ENCODE data around the gene KCNS1.
"Not testable (repeated sequence)": the region's sequence is repeated elsewhere in the genome, so short reads cannot be mapped to it uniquely, and the experiment has no call there.

Gene KCNS1, protein sequence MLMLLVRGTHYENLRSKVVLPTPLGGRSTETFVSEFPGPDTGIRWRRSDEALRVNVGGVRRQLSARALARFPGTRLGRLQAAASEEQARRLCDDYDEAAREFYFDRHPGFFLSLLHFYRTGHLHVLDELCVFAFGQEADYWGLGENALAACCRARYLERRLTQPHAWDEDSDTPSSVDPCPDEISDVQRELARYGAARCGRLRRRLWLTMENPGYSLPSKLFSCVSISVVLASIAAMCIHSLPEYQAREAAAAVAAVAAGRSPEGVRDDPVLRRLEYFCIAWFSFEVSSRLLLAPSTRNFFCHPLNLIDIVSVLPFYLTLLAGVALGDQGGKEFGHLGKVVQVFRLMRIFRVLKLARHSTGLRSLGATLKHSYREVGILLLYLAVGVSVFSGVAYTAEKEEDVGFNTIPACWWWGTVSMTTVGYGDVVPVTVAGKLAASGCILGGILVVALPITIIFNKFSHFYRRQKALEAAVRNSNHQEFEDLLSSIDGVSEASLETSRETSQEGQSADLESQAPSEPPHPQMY

DNA sequence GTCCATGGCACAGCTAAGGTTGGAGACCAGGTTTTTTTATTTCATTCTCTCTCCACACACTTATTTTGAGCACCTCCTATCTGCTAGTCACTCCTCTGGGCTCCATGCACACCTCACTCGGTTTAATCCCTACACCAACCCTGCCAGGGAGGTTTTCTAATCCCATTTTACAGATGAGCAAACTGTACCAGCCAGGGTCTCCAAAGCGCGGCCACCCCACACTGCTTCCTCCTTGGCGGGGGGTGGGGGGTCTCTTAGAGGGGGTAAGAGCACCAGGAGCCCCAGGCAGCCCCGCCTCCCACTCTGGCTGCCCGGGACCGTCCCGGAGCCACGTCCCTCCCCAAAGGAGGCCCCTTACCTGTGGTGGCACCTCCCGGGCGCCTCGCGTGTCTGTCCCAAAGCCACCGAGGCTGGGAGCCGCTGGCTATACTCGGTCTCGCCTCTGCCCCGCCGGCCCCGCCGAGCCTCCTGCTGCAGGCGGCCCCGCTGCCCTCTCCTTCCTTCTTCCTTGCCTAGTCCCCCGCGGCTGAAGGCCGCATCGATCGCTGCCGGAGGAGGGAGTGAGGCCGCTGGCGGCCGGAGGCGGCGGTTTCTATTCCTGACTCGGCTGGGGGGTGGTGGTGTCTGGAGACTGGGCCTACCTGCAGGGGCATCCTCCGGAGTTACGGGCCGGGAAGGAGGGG lies at the start of gene KCNS1:
Gene KCNS1, minus strand, starts transcription at position 565 of the 683 bp plus-strand sequence. CDS start 1,891 bp downstream, outside the sequence.
- DNase-seq (ENCODE audit: low spot score), result no peak

DNA sequence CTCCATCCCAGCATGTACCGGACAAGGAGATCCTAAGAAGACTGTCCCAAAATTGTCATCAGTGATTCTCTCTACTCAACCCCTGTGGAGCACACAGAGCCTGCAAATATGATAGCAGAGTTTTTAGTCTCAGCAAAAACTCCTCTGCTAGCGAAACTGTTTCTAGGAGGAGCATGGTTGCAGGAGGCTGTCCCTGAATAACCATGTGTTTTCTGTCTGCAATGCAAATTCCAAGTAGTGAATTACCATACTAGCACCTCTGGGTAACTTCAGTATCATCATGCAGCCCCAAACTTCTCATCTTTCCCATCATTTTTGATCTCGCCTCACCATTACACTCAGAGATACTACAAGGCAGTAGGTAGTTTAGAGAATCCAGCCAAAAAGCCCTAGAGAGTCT lies 48.1 kb upstream of the KCNS1 start:
- DNase-seq (ENCODE audit: low spot score), result no peak

DNA sequence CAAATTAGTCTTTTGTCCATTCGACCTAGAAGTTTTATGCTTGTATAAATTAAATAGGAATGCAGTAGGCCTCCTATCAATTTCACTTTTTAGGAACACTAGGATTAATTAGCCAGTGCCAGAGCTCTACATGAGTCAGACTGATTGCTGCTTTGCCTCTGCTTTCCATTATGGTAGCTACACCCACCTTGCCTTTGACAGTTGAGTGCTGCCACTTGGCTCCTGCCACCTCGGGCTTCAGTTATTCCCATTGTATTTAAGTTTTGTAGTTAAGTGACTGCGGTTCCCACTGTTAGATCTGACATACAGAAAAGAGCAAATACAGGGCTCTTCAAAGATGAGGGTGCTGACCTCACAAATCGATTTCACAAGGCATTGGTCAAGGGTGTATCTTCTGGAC lies 39.9 kb upstream of the KCNS1 start:
- no peak for DNase-seq (ENCODE audit: low spot score)

DNA sequence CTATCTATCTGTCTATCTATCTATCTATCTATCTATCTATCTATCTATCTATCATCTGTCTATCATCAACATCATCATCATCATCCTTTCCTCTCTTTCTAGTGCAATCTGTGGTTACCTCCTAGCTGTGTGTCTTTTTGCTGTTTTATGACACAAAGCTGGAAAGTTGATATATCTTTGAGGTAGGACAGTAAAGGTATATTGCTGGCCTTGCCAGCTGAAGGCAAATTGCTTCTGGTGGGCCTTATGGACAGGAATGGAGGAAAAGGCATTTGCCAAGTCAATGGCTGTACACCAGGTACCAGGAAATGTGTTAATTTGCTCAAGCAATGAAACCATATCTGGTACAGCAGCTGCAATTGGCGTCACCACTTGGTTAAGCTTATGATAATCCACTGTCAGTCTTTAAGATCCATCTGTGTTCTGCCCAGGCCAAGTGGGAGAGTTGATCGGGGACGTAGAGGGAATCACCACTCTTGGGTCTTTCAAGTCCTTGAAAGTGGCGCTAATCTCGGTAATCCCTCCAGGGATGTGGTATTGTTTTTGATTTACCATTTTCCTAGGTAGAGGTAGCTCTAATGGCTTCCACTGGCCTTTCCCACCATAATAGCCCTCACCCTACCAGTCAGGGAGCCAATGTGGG lies 38.9 kb upstream of the KCNS1 start:
- not testable (repeated sequence) for DNase-seq (ENCODE audit: low spot score)

DNA sequence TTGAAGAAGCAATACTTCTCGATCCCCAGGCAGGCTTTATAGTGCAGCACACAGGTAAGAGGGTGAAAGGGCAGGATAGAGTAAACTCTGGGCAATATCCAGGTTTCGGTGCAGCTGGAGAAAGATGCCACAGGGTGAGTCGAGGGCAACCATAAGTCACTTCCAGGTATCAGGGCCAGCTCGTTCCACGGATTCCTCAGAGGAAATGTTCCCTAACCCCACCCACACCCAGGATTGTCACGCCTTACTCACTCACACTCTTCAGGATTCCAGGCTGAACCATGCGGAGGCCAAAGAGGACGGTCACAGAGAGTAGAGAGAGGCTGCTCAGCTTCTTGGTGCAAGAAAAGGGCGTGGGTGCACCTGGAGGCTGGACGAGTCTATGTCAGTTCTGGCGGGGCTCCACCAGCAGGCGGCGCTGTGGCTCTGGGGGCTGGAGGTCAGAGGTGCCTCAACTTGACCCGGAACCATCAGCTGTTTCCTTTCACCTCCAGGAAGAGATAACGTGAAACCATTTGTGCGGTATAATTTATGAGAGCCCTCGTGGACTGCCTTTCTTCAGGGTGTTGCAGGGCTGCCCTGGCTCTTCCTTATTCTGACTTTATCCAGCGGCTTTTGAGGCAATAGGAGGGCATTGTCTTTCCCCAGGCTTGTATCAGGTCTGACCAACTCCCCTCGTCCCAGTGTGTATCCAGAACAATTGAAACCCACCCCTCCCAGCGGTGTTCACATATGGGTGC lies 37.8 kb upstream of the KCNS1 start:
- DNase-seq (ENCODE audit: low spot score), result peak; percentile 38

DNA sequence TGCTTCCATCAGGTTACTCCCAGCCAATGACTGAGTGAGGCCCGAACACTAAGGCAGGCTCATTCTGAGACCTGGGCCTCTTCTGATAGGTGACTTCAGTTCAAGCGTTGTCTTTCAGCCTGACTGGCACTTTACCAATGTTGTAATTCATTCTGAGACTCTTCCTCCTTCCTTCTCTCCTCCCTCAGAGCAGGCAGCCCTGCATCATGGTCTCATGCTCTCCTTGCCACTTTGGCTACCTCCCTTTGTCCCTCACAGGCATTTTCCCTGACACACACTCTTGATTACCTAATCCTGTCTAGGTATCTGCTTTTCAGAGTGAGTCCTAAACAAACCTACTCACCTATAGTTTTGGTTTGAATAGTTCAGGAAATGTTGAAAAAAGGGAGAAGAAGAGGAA lies 36.0 kb upstream of the KCNS1 start:
- DNase-seq (ENCODE audit: low spot score), result no peak

DNA sequence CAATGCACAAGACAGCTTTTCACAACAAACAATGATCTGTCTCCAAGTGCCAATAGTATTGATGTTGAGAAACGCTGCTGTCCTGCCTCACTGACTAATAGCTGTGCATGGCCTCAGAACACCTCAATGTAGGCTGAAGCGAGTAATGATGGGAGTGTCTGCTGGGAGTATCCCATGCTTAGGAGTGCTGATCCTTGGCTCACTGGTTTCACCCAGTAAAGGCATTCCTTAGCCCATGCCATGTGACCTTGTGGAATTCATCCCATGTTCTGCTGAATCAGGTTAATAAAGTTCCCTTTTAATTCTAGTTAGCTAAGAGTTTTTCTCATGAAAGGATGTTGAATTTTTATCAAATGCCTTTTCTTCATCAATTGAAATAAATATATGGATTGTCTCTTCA lies 27.2 kb upstream of the KCNS1 start:
- peak; percentile 22 for DNase-seq (ENCODE audit: low spot score)

DNA sequence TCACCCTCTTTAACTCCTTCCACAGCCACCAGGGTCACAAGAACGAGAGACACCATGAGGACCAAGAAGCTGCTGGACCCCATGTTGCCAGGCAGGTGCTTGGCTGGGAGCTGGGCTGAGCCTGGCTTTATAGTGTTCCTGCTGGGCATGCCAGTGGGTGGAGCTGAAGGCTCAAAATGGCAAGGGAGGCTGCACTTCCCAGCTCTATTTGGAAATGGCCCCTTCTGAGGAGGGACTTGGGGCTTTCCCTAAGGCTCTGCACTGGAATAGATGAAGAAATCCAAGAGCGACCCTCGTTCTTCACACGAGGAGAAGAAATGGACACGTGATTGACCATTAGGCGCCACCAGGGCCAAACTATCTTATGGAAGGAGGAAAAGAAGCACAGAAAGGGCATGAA lies 23.4 kb upstream of the KCNS1 start, which contains the start of gene WFDC12:
Gene WFDC12, minus strand, starts transcription at position 101 of the 400 bp plus-strand sequence. Its CDS starts 18 bp downstream, at position 83.
- DNase-seq (ENCODE audit: low spot score), result no peak

DNA sequence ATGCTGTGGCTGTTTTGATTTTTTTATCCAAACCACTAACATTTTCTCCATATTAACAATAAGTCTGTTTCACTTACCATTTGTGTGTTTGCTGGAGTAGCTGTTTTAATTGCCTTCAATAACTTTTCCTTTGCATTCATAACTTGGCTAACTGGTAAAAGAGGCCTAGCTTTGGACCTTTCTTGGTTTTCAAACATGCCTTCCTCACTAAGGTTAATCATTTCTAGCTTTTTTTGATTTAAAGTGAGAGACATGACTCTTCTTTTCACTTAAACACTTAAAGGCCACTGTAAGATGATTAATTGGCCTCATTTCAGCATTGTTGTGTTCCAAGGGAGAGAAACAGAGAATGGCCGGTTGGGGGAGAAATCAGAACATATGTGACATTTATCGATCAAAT lies 20.5 kb upstream of the KCNS1 start:
- no peak for DNase-seq (ENCODE audit: low spot score)

DNA sequence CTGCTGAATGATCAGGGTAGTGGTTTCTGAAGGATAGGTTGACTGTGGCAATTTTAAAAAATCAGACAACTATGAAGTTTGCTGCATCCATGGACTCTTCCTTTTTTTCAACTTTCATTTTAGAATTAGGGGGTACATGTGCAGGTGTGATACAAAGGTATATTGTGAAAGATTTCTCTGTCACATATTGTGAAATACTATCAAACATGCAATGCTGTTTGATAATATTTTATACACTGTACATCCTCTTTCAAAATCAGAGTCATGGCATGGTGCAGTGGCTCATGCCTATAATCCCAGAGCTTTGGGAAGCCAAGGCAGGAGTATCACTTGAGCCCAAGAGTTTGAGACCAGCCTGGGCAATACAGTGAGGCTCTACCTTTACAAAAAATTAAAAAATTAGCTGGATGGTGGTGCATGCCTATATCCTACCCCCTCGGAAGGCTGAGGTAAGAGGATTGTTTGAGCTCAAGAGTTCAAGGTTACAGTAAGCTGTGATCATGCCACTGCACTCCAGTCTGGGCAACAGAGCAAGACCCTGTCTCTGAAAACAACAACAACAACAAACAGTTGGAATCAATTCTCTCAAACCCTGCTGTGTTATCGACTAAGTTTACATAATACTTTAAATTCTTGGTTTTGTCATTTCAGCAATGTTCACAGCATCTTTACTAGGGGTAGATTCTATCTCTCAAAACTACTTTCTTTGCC lies 18.8 kb upstream of the KCNS1 start:
- no peak for DNase-seq (ENCODE audit: low spot score)

DNA sequence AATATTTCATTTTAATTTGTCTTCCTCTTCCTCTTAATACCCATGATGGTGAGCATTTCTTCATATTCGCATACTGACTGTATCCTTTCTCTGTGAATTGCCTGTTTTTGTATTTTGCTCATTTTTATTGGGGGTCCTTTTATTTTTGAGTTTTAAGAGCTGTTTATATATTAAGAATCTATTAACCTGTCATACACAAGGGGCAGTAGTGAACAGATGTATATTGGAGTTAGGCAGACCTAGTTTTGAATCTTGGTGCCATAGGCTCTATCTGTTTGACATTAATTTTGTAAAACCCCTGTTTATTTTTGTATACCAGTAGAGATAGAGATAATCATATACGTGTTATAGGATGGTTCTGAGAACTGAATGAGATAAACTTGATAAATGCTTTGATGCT lies 17.1 kb upstream of the KCNS1 start:
- DNase-seq (ENCODE audit: low spot score), result peak; percentile 43

DNA sequence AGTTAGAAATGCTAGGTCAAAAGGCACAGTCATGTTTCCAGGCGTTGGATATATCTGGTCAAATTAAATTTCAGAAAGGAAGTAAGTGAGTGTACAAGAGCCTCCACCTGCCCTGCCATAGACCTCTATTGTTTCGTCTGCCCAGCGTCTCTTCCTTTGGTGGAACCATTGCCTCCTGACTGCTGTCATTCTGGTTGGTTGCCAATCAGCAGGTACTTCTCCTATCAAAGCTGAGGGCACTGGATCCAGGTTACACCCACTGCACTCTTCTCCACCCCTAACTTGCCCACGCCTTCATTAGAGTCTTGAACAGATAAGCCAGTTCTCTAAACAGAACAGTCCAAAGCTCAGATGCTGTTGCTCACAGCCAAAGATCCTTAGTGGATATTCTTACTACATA lies 16.7 kb upstream of the KCNS1 start:
- DNase-seq (ENCODE audit: low spot score), result no peak

DNA sequence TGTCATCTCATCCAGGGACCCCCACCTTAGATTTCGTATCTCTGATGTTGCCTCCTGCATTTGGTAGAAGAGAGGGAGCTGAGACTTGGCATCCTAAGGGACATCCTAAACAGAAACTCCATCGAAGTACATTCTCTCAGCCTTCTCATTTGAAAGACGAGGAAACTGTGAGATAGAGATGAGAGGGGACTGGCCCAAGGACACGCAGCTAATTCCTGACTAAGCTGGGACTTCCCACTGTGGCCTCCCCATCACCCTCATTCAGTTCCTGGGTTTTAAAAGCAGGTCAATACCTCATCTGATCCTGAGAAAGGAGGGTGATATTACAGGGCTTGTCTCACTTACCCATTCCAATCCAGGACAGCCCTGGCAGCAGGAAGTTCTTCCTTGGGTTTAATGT lies 14.9 kb upstream of the KCNS1 start:
- no peak for DNase-seq (ENCODE audit: low spot score)

DNA sequence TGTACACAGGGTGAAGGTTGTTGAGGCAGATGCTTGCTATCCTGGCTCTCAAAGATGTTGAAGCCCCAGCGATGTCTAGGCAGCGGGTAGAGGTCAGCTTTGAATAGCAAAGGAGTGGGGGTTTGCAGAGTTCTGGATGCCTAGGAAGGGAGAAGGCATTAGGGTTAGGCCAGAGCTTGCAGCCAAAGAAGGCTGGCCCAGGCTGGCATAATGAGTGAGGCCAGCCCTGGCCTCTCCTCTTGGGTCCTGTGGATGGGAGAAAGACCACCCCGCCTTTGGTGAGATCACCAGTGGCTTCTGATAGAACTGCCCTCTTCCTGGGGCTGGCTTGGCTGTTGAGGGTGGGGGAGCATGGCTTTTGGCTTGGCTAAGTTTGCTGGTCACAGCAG lies 14.5 kb upstream of the KCNS1 start:
- no peak for DNase-seq (ENCODE audit: low spot score)

DNA sequence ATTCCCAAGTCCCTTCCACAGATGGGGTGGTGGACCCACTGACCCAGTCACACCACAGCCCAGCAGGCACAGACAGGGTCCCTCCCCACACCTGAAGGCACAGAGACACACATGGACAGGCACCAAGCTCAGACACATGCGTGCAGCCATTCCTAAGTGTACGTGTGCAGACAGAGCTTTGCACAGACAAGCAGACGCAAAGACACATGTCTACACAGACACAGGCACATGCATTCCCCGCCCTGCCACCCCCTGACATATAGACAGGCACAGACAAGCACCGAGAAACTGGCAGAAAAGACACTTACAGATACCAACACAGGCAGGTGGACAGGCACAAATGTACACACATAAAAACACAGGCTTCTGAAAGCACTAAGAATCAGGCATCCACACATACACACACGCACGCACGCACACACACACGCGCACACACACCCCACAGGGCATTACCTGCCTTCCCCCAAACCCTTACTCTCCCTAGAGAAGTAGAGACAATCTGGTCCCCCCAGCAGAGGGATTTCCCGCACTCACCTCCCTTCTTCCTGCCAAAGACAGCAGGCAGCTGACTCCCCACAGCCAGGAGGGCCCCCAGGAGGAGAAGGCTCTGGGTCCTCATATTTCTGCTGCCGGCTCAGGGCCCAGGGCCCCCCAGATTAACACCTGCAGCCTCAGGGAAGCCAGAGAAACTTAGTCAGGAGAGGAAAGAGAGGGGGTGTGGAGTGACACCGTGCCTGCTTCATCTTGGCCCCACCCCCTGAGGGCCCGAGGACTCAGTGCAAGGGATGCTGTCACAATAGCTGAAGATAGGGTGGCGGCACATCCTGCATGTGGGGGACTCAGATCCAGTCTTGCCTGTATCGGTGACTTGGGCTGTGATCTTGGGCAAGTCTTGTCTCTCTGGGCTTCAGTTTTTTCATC lies 13.8 kb upstream of the KCNS1 start, which contains the start of gene WFDC5:
Gene WFDC5, minus strand, starts transcription at position 710 of the 921 bp plus-strand sequence. Its CDS starts 91 bp downstream, at position 619.
- no peak for DNase-seq (ENCODE audit: low spot score)

DNA sequence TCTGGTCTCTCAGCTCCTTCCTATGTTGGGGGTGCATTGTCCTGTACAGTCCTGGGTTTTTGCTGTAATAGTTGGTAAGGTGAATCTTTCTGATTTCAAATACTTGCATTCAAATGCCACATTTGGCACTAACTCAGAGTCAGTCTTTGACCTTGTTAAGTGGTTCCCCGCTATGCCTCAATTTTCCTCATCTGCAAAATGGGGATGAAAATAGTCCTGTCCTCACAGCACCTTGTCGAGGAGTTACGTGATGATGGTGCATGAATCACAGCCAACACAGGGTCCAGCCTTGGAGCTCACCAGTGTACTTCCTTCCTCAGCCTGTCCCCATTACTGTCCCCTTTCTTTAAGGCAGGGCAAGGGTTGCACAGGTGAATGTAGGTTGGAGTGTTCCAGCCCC lies 12.9 kb upstream of the KCNS1 start:
- DNase-seq (ENCODE audit: low spot score), result no peak

DNA sequence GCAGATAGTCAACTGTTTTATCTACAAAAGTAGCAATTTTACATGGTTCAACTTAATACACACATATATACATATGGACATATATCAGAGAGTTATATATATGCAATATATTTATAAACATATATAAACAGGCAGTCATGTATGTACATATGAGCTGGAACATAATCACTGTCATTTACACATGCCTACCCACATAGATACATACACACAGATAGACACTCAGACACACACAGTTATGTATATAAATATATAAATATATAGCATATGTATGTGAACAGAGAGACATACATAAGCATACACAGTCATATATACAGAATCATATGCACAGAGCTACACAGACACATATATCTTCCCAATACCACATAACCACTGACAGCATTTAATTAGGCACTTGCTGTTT lies 11.8 kb upstream of the KCNS1 start:
- no peak for DNase-seq (ENCODE audit: low spot score)

DNA sequence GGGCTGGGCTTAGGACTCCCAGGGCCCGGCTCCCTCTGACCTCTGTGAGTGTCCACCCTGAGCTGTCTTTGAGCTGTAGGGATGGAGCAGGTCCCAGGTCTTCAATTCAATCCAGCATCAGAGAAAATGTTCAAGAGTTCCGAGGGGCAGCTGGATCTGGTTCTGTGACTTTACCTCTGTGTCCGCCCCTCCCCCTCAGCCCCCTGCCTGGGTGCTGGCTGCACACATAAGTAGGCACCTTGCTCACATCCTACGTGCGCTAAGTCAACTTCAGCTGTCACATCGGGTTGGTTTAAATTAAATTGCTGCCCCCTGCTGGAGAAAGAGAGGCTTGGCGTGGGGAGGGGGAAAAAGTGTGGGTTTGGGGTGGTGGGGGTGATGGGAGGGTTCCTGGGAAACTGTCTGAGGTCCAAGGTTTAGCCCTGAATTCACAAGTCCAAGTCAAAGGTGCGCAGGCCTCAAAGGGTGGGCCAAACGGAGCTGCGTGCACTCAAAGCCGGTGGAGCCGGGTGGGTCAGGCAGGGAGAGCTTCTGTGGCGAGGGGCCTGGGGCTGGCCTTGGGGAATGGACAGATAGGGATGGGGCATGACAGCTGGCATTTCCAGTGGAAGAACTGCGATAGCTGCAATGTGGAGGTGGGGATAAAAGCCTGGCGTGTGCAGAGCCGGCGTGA lies 11.0 kb upstream of the KCNS1 start:
- DNase-seq (ENCODE audit: low spot score), result no peak

DNA sequence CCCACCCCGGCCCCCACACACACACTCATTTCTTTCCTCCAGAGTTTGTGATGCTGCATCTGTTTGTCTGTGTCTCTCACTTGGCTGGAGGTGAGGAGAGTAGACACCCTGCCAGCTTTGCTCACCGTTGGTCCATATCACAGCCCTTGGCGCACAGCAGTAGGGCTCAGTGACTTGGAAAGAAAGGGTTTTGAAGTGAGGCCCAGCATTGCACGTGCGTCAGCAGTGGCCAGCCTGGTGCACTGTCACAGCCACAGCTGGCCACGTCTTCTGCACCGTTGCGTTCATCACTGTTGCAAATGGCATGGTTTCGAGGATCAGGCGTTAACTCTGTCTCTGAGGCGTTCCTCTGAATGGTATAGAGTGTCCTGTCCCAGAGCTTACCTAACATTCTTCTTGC lies 10.4 kb upstream of the KCNS1 start:
- no peak for DNase-seq (ENCODE audit: low spot score)

DNA sequence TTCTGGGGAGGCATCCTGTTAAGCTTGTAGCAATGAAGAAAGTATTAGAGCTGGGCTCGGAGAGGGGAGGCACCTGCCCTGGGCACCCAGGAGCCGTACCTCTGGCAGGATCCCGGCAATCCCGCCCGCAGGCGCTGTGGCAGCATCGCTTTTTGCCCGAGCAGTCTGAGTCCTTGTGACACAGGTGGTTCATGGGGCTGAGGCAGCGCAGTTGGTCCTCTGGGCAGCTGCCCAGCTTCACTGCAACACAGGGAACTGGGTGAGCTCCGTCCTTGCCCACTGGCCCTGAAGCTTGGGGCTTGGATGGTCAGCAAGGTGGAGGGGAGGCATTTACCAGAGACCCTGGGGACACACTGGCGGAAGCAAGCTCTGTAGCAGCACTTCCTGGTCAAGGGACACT lies 9.4 kb upstream of the KCNS1 start:
- DNase-seq (ENCODE audit: low spot score), result no peak

Measured in RKO (cell line).